Gastroesophageal sphincter (tissue), 3 donors: ENCODE results near the gene ADRM1.

Experiments used
- CTCF ChIP-seq, 4 experiments: fragments of 200-600 bp in 2 of 4; fragments of 450-650 bp in 2 of 4; sonication (generic) in 1 of 4; IDR thresholded peaks; one replicate each; pipeline ENCODE4 v1.5.1; 2017 to 2019; ENCODE audit warnings: antibody characterized with exemption in 4 of 4, mild to moderate bottlenecking in 2 of 4, moderate library complexity in 2 of 4
- EP300 ChIP-seq: sonication (generic); formaldehyde crosslinking; IDR thresholded peaks from one replicate; pipeline ENCODE4 v1.6.1; 2017; ENCODE audit warnings: antibody characterized with exemption, mild to moderate bottlenecking
- POLR2A ChIP-seq, 2 donors: fragments of 450-650 bp; IDR thresholded peaks; one replicate each; pipeline ENCODE4 v1.6.1; 2017; ENCODE audit warnings: antibody characterized with exemption in 2 of 2, mild to moderate bottlenecking in 2 of 2, moderate library complexity in 1 of 2

- TF ChIP-seq CTCF (IDR thresholded peaks at IDR 0.05) (no peak), EP300 (no peak), POLR2A (IDR thresholded peaks at IDR 0.05) (no peak)
Measured at GRCh38 chr20:62267543-62267942, 35.3 kb upstream of the ADRM1 start.
